Prostate gland (tissue), 2 donors: ENCODE results near the gene ESRRB.

Source experiments
- CTCF ChIP-seq, 4 experiments: fragments of 200-600 bp in 2 of 4; fragments of 450-650 bp in 2 of 4; sonication (generic) in 2 of 4; IDR thresholded peaks; 1 replicate in 3 of 4; 2 replicates in 1 of 4; pipeline ENCODE4 v1.5.1; 2016 to 2019; ENCODE audit warnings: antibody characterized with exemption in 4 of 4, mild to moderate bottlenecking in 2 of 4, moderate library complexity in 2 of 4
- POLR2AphosphoS5 ChIP-seq: sonication (generic); formaldehyde crosslinking; IDR thresholded peaks from one replicate; pipeline ENCODE4 v1.6.1; 2017; ENCODE audit warnings: antibody characterized with exemption

- TF ChIP-seq POLR2AphosphoS5: no peak
- TF ChIP-seq CTCF (IDR thresholded peaks at IDR 0.05): no peak
Measured at GRCh38 chr14:76426161-76426696, 50.3 kb downstream of the ESRRB start.
